Skeletal muscle satellite cell (primary cell): ENCODE data around the gene PLEKHB2.
"Not testable (repeated sequence)": the region's sequence is repeated elsewhere in the genome, so short reads cannot be mapped to it uniquely, and the experiment has no call there.

Experiments
- H3K27me3 ChIP-seq: 2 replicates; pipeline ENCODE4 v1.7.0; 2013; ENCODE audit warnings: low read length; ENCODE audit not compliant: control insufficient read depth, insufficient read depth
- H3K36me3 ChIP-seq: 2 replicates; pipeline ENCODE4 v1.7.0; 2013; ENCODE audit warnings: mild to moderate bottlenecking, control low read depth, low read length; ENCODE audit not compliant: insufficient read depth
- H3K4me1 ChIP-seq: 2 replicates; pipeline ENCODE4 v1.7.0; 2013; ENCODE audit warnings: low read length; ENCODE audit not compliant: control insufficient read depth, insufficient read depth
- H3K4me2 ChIP-seq: 2 replicates; pipeline ENCODE4 v1.7.0; 2013; ENCODE audit warnings: mild to moderate bottlenecking, low read length
- H3K4me3 ChIP-seq: 2 replicates; pipeline ENCODE4 v1.7.0; 2013; ENCODE audit warnings: low read length
- H3K9ac ChIP-seq: 2 replicates; pipeline ENCODE4 v1.7.0; 2013; ENCODE audit warnings: mild to moderate bottlenecking, low read depth, low read length, moderate library complexity
- H3K9me3 ChIP-seq: replicated peaks from 2 replicates; pipeline ENCODE4 v1.7.0; 2013; ENCODE audit warnings: mild to moderate bottlenecking, control low read depth, low read length

PLEKHB2 gene

DNA sequence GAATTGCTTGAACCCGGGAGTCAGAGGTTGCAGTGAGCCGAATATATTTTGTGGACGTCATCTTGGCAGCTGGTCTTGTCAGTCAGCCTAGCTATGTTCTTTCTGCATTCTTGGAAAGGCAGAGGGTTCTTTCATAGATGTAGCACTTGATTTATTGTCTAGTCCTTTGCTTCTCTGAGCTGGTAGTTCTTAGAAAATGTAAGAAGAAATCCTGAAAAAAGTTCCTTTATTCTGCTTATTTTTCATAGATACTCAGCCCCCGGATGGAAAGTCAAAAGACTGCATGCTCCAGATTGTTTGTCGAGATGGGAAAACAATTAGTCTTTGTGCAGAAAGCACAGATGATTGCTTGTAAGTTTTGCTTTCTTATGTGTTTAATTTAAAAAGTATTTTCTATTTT lies 21.3 kb downstream of the PLEKHB2 start:
- peaks cover 70% of the 10 kb centered on the region for H3K36me3 ChIP-seq

DNA sequence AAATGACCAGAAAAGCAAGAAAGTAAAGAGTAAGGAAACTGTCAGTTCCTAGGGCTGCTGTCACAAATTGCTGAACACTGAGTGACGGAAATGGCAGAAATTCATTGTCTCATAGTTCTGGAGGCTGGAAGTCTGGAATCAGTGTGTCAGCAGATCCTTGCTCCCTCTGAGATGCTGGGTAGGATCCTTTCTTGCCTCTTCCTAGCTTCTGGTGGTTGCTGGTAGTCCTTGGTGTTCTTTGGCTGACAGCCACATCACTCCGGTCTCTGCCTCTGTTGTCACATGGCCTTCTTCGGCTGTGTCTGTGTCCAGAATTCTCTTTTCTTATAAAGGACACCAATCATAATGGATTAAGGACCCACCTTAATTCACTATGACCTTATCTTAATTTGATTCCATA lies 21.9 kb downstream of the PLEKHB2 start:
- H3K27me3 ChIP-seq, result no peaks in the 10 kb centered on the region
- no peak overlapping the region for H3K4me2 ChIP-seq
- no peak overlapping the region for H3K9ac ChIP-seq
- no peak overlapping the region for H3K4me3 ChIP-seq
- H3K4me1 ChIP-seq, result no peaks in the 10 kb centered on the region
- H3K9me3 ChIP-seq, result no peaks in the 10 kb centered on the region
- peaks cover 70% of the 10 kb centered on the region for H3K36me3 ChIP-seq

More for the DNA sequence above, 21.3 kb downstream of the PLEKHB2 start:
- Histone ChIP-seq H3K27me3 (no peaks in the 10 kb centered on the region), H3K4me3 (no peak overlapping the region), H3K9me3 (no peaks in the 10 kb centered on the region), H3K9ac (no peak overlapping the region), H3K4me2 (no peak overlapping the region), H3K4me1 (no peaks in the 10 kb centered on the region)

DNA sequence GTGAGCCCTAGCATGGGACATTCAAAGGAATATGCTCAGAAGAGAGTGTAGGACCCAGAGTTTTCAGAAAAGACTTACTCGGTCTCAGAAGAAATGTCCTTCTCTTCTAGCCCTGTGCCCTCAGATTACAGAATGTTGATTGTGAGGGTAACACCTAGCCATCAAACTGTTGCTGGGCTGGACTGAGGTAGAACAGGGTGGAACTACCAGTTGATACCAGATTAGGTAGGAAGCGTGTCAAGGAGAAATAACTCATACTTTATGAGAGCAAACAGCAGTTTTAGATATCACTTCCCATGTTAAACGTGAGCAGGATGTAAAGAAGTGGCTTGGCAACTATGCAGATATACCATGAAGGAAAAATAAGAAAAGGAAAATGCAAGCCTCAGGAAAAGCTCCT lies 22.8 kb downstream of the PLEKHB2 start:
- Histone ChIP-seq H3K4me1 (no peaks in the 10 kb centered on the region), H3K36me3 (peaks cover 70% of the 10 kb centered on the region)

DNA sequence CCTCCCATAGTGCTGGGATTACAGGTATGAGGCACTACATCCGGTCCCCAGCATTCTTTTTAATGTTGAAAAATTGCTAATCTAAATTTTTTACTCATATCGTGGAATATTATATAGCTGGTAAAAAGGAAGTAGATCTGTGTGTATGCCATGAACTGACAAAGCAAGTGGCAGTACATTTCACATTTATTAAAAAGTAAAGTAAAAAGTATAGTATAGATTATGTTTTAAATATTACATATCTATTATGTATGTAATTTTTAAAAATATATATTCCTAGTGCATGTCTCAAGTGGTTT lies 25.1 kb downstream of the PLEKHB2 start:
- Histone ChIP-seq H3K4me3 (no peak overlapping the region), H3K9ac (no peak overlapping the region), H3K4me2 (no peak overlapping the region), H3K9me3 (no peaks in the 10 kb centered on the region), H3K27me3 (no peaks in the 10 kb centered on the region), H3K4me1 (no peaks in the 10 kb centered on the region), H3K36me3 (peaks cover 68% of the 10 kb centered on the region)

More for the DNA sequence above, 22.8 kb downstream of the PLEKHB2 start:
- no peaks in the 10 kb centered on the region for H3K27me3 ChIP-seq
- H3K9ac ChIP-seq, result no peak overlapping the region
- no peaks in the 10 kb centered on the region for H3K9me3 ChIP-seq
- H3K4me3 ChIP-seq, result no peak overlapping the region
- H3K4me2 ChIP-seq, result no peak overlapping the region

DNA sequence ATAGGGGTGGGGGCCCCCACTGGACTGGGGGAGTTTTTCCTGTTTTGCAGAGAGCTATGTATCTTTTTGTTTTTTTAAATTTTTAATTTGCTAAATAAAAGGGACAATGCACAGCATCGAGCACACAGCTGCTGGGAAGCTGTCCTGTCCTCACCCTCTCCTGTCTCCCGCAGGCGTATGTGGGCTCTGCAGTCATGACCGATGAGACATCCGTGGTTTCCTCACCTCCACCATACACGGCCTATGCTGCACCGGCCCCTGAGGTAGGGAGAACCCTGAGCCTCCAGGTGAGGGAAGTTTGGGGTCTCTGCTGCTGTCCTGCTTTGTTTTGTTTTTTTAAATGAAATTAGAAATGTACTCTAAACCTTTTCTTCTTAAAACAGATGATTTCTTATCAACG lies 27.6 kb downstream of the PLEKHB2 start:
- H3K9ac ChIP-seq, result no peak overlapping the region
- no peaks in the 10 kb centered on the region for H3K4me1 ChIP-seq
- peaks cover 55% of the 10 kb centered on the region for H3K36me3 ChIP-seq
- no peak overlapping the region for H3K4me3 ChIP-seq
- H3K4me2 ChIP-seq, result no peak overlapping the region
- no peaks in the 10 kb centered on the region for H3K9me3 ChIP-seq
- H3K27me3 ChIP-seq, result no peaks in the 10 kb centered on the region

DNA sequence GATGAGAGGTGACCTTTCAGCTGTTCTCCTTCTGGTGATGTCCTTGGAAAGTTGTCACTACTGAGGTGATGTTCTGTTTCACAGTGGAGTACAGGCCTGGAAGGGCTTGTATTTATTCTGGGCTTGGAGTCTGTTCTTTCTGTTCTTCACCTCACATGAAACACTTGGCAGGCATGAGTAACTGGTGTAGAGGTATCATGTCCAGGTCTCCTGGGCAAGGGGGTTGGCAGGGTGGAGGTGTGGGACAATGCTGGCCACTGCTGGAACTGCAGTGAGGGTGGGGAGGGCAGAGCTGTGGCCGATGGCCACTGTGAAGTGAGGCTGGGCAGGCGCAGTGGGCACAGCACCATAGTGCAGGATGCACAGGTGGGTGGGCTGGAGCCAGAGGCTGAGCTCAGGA lies 35.4 kb downstream of the PLEKHB2 start:
- H3K27me3 ChIP-seq, result no peaks in the 10 kb centered on the region
- H3K4me1 ChIP-seq, result peaks cover 7% of the 10 kb centered on the region
- peaks cover 64% of the 10 kb centered on the region for H3K36me3 ChIP-seq
- no peaks in the 10 kb centered on the region for H3K9me3 ChIP-seq
- no peak overlapping the region for H3K9ac ChIP-seq
- H3K4me2 ChIP-seq, result no peak overlapping the region
- H3K4me3 ChIP-seq, result no peak overlapping the region

DNA sequence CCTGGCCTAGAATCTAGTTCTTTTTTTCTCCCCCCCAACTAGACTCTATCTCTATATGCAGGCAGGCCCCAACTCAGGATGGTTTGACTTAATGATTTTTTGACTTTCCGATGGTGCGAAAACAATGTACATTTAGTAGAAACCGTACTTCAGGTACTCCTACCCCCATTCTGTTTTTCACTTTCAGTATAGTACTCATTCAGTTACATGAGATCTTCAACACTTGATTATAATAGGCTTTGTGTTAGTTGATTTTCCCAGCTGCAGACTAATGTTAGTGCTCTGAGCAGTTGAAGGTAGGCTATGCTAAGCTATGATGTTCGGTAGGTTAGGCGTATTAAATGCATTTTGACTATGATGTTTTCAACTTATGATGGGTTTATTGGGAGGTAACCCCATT lies 37.7 kb downstream of the PLEKHB2 start:
- Histone ChIP-seq H3K36me3 (peaks cover 71% of the 10 kb centered on the region), H3K4me3 (no peak overlapping the region), H3K27me3 (no peaks in the 10 kb centered on the region), H3K4me2 (no peak overlapping the region), H3K4me1 (peaks cover 7% of the 10 kb centered on the region), H3K9me3 (no peaks in the 10 kb centered on the region), H3K9ac (no peak overlapping the region)

DNA sequence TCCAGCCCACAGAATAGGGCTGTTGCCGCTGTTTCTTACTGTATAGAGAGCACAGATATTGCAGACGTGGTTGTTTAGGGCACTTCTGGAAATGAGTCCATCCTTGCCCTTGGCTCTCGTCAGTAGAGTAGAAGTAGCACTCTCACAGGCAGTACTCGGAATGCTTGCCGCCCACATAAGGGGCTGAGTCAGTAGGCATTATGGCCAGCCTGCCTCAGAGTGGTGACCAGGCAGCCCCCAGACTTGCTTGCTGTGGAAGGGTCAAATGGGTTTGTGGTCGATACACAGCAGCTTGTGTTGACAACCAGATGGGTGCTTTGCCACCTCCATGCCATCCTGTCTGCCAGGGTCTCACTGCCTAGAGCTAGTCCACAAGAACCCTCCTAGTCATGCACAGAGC lies 38.7 kb downstream of the PLEKHB2 start:
- peaks cover 7% of the 10 kb centered on the region for H3K4me1 ChIP-seq
- H3K27me3 ChIP-seq, result no peaks in the 10 kb centered on the region
- H3K4me3 ChIP-seq, result no peak overlapping the region
- peaks cover 76% of the 10 kb centered on the region for H3K36me3 ChIP-seq
- no peak overlapping the region for H3K4me2 ChIP-seq
- H3K9me3 ChIP-seq, result no peaks in the 10 kb centered on the region
- H3K9ac ChIP-seq, result no peak overlapping the region

DNA sequence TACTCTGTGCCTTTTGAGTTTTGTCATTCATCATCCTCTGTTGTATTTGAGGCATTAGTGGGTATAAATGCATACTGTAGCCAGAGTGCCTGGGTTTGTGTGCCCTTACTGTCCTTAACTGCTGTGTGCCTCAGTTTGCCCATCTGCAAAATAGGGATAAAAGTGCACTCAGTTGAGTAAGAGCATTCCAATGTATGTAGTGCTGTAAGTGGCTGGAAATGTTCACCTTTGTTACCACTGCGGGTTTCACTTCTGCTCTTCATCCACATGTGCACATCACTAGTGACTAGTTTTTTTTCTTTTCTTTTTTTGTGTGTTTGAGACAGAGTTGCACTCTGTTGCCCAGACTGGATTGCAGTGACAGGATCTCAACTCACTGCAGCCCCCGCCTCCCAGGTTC lies 39.9 kb downstream of the PLEKHB2 start:
- Histone ChIP-seq H3K4me2 (no peak overlapping the region), H3K4me1 (peaks cover 7% of the 10 kb centered on the region), H3K4me3 (no peak overlapping the region), H3K27me3 (no peaks in the 10 kb centered on the region), H3K9me3 (no peaks in the 10 kb centered on the region), H3K9ac (no peak overlapping the region), H3K36me3 (peaks cover 77% of the 10 kb centered on the region)

DNA sequence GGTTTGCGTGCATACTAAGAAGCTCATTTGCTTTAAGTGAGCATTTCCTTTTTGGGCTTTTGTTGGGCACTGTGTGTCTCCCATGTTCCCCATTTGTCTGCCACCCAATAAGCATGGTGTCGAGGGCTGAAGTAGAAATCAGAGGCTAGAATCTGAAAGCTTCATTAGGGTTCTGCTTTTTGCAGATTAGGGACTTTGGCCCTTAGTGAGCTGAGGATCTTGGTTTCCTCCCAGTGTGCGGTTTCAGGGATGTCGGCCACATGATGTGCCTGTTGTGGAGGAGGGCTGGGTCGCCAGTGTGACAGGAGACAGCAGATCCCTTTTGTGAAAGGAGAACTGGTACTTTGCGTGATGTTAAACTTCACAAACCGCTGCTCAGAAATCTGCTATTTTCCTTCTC lies 41.1 kb downstream of the PLEKHB2 start:
- H3K4me1 ChIP-seq, result peaks cover 7% of the 10 kb centered on the region
- no peaks in the 10 kb centered on the region for H3K27me3 ChIP-seq
- H3K4me2 ChIP-seq, result no peak overlapping the region
- no peak overlapping the region for H3K9ac ChIP-seq
- H3K4me3 ChIP-seq, result no peak overlapping the region
- no peaks in the 10 kb centered on the region for H3K9me3 ChIP-seq
- H3K36me3 ChIP-seq, result peaks cover 71% of the 10 kb centered on the region

DNA sequence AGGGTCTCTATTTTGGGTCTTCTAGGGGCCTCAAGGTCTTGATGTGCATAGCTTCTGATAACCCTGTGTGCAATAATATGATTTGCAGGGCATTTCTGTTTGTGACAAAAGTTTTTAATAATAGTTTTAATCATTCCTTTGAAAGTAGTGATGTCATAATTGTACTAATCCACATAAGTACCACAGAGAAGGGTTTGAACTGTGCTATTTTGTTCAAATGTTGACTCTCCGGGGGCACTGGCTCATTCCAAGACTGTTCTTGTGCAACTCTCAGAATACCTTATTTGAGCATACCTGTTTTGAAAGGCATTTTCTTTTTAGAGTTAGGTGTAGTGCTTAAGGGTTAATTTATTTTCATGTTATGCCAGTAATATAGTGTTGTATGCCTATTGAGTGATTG lies 41.6 kb downstream of the PLEKHB2 start:
- Histone ChIP-seq H3K9ac (no peak overlapping the region), H3K4me1 (peaks cover 7% of the 10 kb centered on the region), H3K9me3 (no peaks in the 10 kb centered on the region), H3K27me3 (no peaks in the 10 kb centered on the region), H3K36me3 (peaks cover 67% of the 10 kb centered on the region), H3K4me3 (no peak overlapping the region), H3K4me2 (no peak overlapping the region)

DNA sequence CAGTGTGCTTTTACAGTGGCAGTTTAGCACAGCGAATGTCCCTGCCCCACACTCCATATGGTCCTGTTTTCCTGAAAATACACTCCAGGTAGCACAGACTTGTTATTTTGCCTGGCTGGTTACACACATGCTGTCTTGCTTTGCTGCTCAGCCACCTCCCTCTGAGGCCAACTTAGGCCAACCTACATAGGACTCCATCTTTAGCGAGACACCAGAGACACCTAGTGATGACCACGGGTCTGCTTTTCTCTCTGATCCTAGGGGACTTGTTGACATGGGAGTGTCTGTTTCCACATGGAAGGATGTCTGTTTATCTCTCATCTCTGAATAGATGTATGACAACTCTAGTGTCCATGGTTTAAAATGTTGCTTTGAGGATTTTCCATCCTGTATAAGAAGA lies 43.3 kb downstream of the PLEKHB2 start:
- no peaks in the 10 kb centered on the region for H3K9me3 ChIP-seq
- H3K9ac ChIP-seq, result no peak overlapping the region
- H3K4me1 ChIP-seq, result peaks cover 6% of the 10 kb centered on the region
- H3K4me2 ChIP-seq, result no peak overlapping the region
- peaks cover 52% of the 10 kb centered on the region for H3K36me3 ChIP-seq
- no peak overlapping the region for H3K4me3 ChIP-seq
- no peaks in the 10 kb centered on the region for H3K27me3 ChIP-seq

DNA sequence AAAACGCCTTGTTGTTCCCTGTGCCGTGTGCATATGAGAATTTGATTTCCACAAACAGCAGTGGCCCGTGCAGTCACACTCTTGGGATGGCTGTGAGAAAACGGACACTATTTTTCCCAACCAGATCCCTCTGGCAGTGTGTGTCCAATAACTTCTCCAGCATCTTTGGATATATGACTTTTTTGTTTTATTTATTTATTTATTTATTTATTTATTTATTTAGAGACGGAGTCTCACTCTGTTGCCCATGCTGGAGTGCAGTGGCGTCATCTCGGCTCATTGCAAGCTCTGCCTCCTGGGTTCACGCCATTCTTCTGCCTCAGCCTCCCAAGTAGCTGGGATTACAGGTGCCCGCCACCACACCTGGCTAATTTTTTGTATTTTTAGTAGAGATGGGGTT lies 45.0 kb downstream of the PLEKHB2 start:
- H3K36me3 ChIP-seq, result peaks cover 41% of the 10 kb centered on the region
- H3K9ac ChIP-seq, H3K4me1 ChIP-seq, H3K27me3 ChIP-seq, H3K4me3 ChIP-seq, H3K9me3 ChIP-seq, H3K4me2 ChIP-seq: not testable (repeated sequence)
